Activated CD8-positive, alpha-beta memory T cell treated with anti-CD3 and anti-CD28 coated beads, Interleukin-2, amount 50 U/mL, for 24 hours (primary cell): ENCODE data around the gene CDC42BPA.
"Not testable (repeated sequence)": the region's sequence is repeated elsewhere in the genome, so short reads cannot be mapped to it uniquely, and the experiment has no call there.

Experiments used
- DNase-seq: peaks from one replicate; pipeline ENCODE4 v3.0.0-alpha.2; 2020; ENCODE audit errors: extremely low read depth

The CDC42BPA gene

DNA sequence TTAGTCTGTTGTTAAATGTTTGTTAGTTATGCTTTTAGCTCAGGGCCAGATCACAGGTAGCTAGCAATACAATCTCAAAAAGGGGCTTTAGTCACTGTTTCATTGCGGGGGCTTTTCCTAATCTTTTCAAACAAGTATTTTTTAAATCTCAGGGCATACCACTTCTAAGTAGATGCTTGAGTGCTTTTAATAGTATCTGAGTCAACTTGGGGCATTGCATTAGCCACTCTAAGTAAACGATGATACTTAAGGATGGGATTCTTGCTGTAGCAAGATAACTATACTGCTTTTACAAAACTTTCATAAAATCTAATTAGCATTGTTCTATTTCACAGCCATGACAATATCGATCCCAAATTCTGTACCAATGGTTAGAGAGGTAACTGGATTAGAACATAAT is 11.6 kb downstream of the CDC42BPA start:
- DNase-seq, result no peak

DNA sequence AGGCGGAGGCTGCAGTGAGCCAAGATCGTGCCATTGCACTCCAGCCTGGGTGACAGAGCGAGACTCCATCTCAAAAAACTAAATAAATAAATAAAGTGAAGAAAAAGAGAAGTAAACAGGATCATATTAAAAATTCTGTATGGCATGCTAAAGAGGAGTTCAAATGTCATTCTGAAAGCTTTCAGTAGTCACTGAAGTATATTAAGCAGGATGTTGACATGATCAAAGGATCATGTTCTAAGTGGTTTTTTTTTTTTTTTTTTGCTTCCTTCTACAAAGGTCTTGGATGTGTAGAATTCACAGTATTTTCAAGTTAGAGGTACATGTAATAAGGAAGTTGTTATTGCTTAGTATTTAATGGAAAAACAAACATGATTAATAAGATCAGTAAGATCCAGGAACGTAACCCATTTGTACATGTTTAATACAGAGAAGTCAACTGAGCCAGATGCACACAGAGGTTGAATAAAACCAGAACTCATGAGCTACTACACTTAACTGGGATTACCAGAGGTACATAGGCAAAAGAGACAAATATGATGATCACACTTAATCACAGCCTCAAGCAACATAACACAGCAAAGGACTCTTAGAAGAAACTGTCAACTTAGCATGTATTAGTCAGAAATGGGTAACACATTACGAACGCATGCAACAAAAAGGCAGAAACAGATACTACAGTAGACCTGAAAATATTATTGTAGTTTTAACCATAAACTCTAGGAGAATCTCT is 12.2 kb downstream of the CDC42BPA start:
- no peak for DNase-seq

DNA sequence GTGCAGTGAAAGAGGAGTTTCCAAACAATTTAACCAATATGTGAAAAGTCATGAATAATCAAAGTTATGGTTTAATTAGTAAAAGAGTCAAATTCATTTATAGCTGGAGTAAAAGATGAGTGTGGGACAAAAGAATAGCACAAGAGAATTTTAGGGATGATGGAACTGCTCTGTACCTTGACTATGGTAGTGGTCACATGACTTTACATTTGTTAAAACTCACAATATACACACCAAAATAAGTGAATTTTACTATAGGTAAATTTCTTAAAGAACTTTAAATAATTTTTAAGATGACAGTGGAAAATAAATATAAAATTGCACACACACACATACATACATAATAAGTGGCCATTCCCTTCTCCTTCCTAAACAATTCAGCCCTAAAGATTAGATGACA is 13.6 kb downstream of the CDC42BPA start:
- DNase-seq, result no peak

DNA sequence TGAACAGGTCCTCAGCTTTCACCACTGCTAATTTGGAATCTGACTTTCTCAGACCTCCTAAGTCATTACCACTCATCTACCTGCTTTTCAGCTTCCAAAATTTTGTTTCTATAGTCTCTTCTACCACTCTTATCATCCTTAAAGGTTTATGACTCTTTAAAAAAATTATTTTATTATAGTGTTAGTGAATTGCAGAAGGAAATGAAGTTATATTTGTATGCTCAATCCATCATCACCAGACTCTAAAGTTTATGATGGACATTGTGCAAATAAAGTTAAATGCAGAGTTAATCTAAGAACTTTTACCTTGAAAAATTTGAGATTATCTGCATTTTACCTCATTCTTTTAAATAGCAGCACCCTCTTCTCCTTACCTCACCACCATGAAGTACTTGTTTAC is 14.6 kb downstream of the CDC42BPA start:
- DNase-seq, result no peak

DNA sequence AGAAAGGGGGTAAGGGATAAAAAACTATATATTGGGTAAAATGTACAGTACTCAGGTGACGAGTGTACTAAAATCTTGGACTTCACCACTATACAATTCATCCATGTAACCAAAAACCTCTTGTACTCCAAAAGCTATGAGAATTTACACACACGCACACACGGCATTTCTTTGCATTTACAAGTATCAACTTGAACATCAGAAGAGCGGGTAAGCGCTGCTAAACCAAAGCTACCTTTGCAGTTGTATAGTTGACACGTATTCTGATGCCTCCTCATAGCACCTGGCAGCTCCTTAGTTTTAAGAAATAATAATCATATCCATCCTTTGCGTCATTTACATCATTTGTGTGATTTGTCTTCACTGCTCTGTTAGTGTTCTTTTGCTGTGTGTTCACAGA is 17.6 kb downstream of the CDC42BPA start:
- DNase-seq, result no peak

DNA sequence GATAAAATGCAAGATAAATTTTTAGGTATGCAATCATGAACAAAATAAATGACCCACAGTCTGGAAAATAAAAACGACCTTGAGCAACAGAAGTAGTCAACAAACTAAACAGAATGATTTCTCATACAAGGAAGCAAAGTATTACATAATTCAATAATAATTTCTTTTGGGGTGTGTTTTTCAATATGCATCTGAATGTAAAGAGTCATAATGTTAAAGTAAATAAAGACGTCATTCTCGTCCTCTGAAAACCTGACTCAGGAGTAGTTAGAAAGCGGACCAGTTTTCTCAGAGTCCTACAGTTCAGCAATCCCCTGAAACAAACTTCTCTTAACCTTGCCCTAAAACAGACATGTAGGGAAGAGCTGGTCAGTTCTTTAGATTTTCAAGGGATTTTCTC is 18.6 kb downstream of the CDC42BPA start:
- no peak for DNase-seq

DNA sequence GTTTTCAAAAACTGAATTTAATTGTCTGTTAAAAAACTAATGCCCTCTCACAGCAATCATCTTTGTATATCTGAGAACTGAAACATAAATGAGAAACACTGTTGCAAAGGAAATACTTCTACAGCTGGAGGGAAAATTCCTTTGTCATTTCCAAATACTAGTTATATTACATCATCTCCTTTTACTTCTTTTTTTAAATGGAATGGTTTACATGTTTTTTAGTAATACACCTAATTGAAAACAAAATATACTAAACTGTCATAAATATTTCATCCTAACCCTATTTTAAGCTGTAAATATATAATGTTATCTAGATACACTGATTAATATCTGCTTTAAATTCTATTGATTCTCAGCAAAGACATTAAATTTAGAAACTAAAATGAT is 19.1 kb downstream of the CDC42BPA start:
- DNase-seq, result no peak

DNA sequence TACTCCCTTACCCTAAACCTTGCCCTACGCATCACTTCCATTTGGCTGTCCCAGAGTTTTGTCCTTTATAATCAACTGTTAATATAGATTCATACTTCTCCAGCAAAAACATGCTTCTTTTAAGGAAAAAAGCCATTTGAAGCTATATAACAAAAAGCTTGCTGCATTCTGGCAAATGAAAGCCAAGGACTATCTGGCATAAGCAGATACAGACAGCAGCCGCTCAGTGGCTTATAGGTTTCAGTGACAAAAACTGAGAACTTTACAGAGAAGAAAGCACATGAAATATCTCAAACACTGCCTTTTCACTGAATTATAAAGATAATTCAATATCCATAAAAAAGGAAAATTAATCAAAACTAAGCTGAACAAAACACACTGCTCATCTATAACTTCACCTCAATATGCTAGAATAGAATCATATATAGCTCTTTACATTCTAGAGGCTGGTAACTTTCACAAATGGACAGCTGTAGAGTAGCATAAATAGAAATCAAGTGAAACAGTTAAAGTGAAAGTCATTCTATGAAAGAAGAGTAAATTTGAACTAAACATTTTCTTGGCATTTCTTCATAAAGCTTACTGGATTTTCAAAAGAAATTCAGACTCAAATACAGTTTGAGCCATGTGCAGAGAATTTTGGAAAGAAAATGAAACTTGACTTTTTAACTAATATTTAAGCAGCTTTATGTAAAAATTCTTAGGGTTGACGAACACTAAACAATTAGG is 19.6 kb downstream of the CDC42BPA start:
- DNase-seq, result no peak

DNA sequence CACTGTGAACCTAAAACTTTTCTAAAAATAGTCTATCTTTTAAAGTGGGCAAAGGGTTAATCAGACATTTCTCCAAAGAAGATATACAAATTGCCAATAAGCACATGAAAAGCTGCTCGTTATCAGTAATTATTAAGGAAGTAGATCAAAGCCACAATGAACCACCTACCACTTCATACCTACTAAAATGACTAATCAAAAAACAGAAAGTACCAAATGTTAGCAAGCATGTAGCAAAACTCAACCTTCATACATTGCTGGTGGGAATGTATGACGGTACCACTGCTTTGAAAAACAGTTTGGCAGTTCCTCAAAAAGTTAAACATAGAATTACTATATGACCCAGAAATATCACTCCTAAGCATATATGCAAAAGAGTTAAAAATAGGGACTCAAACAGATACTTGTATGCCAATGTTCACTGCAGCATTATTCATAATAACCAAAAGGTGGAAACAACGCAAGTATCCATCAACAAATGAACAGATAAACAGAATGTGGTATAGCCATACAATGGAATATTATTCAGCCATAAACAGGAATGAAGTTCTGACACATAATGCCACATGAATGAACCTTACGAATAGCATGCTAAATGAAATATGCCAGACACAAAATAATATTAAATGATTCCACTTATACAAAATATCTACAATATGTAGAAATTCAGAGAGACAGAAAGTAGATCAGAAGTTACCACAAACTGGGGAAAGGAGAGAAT is 21.1 kb downstream of the CDC42BPA start:
- DNase-seq, result no peak

DNA sequence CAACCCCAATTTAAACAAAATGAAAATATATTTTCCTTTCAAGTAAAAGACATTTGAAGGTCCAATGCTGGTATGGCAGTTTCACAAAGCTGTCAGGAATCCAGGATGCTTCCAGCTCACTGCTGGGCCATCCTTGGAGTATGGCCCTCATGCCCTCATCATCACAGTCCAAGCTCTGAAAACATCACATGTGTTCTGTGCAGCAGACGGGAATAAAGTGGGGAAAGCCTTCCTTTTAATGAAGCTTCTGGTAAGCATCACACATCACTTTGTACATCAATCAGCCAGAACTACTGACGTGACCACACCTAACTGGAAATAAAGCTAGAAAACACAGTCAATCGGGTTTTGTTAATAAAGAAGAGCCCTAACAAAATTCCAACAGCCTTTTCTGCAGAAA is 22.7 kb downstream of the CDC42BPA start:
- no peak for DNase-seq

DNA sequence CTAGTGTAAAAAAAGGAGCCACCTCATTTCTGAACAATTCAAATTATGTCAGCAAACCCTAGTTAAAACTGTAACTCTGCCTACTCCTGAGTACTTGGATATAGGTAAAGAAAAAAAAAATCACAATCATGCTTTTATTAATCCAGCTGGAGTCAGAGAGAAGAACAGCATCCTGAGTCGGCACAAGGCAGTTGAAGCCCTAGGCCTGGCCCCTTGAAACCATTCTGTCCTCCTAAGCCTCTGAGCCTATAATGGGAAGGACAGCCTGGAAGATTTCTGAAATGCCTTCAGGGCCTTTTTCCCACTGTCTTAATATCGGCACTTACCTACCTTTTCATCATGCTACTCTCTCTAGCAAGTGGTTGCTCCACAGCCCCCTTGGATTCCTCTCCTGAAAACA is 32.5 kb downstream of the CDC42BPA start:
- DNase-seq, result no peak

DNA sequence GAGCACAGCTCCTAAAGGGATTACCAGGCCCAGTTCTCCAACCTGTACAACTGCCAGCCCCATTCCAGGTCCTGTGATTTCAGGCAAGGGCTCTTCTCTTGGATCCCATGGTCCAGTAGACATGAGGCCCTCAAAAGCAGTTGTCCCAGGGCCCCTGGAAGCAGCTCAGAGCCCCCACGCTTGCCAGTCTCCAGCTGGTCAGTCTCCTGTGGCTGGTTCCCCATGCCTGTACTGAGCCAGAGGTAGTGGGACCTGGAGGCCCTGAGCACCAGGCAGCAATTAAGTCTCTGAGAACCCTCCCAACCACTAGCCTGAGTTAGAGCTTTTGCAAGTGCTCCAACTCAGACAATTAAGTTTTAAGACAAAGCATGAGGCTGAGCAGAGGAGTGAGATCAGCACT is 36.9 kb downstream of the CDC42BPA start:
- DNase-seq, result no peak

DNA sequence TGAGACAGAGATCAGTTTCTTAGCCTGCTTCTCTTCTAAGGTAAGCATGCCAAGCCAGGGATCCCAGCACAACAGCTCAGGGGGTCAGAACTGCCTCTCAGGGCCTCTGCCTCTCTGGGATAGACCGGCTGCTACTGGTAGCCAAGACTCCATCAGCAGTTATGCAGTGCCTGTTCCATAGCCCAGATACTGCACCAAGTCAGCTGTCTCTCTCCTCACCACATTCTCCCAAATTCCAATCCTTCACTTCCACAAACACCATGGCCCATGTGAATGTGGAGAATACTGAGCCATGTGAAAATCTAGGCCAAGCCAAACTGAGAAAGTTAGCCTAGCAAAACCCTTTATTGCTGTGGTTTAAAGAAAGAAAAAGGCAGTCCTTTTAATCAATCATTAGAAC is 37.5 kb downstream of the CDC42BPA start:
- DNase-seq, result no peak

DNA sequence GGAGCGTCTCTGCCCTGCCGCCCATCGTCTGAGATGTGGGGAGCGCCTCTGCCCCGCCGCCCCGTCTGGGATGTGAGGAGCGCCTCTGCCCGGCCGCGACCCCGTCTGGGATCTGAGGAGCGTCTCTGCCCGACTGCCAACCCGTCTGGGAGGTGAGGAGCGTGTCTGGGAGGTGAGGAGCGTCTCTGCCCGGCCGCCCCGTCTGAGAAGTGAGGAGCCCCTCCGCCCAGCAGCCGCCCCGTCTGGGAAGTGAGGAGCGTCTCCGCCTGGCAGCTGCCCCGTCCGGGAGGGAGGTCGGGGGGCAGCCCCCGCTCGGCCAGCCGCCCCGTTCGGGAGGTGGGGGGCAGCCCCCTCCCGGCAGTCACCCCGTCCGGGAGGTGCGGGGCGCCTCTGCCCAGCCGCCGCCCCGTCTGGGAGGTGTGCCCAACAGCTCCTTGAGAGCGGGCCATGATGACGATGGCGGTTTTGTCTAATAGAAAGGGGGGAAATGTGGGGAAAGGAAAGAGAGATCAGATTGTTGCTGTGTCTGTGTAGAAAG is 42.1 kb downstream of the CDC42BPA start:
- not testable (repeated sequence) for DNase-seq

DNA sequence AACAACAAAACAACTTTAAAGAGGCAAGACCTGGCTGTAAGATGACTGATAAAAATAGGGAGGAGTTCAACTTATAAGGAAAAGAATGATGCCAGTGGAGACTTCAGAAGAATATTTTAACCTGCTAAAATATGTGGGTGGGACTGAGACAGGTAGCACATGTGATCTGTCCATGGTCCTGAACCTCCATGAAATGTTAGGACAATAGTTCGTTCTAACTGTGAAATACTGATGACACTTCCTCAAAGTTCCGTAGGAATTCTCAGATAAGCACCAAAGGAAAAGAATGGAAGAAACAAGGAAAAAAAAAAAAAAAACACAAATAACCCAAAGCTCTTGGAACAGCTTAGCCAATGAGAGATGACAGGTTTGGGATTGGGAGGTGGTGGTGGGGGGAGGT is 44.7 kb downstream of the CDC42BPA start:
- no peak for DNase-seq

DNA sequence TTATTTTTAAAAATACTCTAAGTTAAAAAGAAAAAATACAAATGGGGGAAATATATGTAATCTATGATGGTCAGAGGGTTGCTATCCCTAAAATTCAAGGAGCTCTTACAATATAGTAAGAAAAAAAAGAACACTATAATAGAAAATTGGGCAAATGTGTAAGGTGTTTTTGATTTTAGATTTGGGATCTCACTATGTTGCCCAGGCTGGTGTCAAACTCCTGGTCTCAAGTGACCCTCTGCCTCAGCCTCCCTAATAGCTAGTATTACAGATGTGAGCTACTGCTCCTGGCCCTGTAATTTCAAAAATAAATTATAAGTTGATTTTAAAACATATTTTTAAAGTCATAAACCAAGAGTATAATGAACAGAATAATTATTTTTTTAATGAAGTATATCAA is 45.9 kb downstream of the CDC42BPA start:
- DNase-seq, result no peak

DNA sequence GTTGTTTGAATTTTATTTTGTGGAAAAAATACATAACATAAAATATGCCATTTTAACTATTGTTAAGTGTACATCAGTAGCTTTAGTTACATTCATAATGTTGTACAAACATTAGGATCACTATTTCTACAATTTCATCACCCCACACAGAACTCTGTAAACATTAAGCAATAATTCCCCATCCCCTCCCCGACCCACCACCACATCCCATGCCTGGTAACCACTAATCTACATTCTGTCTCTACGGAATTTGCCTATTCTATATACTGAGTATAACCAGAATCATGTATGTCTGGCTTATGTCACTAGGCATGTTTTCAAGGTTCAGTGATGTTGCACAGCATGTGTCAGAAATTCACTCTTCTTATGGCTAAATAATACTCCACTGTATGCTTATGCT is 47.7 kb downstream of the CDC42BPA start:
- no peak for DNase-seq

DNA sequence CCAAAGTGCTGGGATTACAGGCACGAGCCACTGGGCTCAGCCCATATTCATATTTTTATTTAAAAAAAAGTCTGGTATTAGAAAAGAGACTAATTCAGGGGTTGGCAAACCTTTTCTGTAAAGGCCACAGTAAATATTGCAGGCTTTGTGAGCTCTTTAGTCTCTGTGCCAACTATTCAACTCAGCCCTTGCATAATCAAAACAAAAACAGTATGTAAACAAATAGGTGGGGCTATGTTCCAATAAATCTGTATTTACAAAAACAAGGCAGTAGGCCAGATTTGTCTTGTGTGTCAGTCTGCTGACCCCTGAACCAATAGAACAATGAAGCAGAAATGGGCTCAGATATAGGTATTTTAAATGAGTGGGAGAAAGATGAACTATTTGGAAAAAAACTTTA is 49.3 kb downstream of the CDC42BPA start:
- DNase-seq, result no peak

DNA sequence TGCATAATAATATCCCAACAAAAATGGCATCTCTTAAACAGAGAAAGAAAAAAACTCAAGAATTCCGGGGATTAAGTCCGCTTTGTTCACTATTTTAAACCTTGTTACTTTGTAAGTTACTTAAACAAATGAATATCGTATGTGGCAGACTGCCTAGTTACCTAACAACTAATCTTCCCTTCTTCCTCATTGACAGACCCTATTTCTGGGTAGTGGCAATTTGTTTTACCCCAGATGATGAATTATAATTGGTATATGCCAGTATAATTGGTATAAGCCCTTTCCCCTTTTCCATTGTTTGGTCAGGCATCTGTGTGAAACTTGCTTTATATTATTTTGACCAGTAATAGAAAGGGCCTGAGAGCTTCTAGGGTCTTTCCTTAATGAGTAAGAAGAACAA is 52.4 kb downstream of the CDC42BPA start:
- no peak for DNase-seq

DNA sequence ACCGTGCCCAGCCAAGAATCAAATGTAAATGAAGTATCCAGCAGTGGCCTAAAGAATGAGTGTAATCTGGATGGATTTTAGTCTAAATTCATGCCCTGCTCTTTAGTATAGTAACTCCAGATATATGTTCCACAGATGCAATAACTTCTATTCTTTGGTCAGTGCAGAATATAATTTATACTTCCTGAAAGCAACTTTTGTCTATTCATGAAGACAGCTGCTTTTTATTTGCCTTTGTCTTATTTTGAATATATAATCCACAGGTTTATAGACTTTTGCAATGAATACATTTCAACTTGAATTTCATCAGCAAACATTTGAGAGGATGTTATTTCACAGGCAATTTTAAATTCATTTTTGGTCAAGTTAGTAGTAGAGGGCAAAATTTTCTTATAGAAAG is 54.4 kb downstream of the CDC42BPA start:
- DNase-seq, result no peak

DNA sequence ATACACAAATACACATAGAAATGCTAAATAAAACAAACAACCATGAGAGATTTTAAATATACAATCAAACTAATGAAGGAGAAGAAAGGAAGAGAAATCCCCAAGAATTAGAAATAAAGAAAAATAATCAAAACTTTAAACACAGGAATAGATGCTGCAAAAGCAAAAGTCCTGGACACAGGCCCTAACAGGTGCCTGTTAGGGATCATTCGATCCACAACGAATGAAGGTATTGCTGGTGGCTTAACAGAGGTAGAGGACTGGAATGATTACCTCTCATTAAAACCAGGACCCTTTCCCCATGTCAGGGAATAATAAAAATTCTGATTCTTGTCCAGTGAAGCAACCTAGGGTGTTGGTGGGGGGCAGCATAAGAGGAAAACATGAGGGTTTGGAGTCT is 56.8 kb downstream of the CDC42BPA start:
- DNase-seq, result no peak

DNA sequence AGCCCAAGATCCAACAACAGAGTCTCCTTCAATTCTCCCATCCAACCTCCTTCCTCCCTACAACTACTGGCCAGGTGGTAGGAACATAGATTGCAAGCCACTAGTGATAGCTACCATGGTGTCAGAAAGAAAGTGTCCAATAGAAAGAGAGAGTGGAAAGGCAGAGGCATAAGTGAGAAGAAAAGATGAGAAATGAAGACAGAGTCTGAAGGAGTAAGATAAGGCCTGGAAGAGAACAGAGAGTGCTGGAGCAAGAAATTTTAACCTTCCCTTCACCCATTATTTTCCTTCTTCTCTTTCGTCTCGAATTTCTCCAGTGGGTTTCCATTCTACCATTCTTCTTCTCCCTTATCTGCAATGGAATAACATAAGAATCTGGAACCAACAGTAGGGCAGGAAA is 57.9 kb downstream of the CDC42BPA start:
- no peak for DNase-seq

DNA sequence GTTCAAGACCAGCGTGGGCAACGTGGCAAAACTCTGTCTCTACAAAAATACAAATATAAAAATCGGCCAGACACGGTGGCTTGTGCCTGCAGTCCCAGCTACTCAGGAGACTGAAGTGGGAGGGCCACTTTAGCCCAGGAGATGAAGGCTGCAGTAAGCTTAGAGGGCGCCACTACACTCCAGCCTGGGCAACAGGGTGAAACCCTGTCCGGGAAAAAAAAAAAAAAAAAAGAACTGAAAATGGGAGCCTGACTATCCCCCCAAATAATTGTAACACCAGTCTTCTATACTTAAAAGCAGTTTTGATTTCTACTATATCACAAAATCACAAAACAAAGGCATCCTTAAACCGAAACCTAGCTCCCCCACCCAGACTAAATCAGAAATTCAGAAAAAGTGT is 60.3 kb downstream of the CDC42BPA start:
- no peak for DNase-seq
